ENCODE results near the gene NEURL1.

GRCh38 chr10:103534621-103535498 is 41.4 kb downstream of the NEURL1 start:
- TF ChIP-seq EZH2 (IDR thresholded peaks at IDR 0.05; ENCODE audit: borderline replicate concordance, low read length) (no peak), CTCF (conservative IDR thresholded peaks at IDR 0.05 in 1 of 2, IDR thresholded peaks at IDR 0.05 in 1 of 2; ENCODE audit: extremely low read depth in 1 of 2, insufficient read depth in 1 of 2, low read depth in 1 of 2, low read length in 2 of 2) (no peak)
